Upper lobe of right lung (tissue), 1 donor: Measurements from ENCODE around the gene DNMBP. TPM values are rescaled to one million over a fixed set of nuclear protein-coding genes. Genes with fewer than 3 reads are reported as not detected.
A peak's percentile ranks its signal among the peaks of the same experiment; 100 is the strongest.

Source experiments
- ATAC-seq: fragments of 200-7000 bp; cut with Tn5 transposase; one replicate; pipeline ENCODE4 v1.9.1; 2020; ENCODE audit warnings: mild to moderate bottlenecking, moderate library complexity
- DNase-seq: peaks from one replicate; pipeline ENCODE4 v3.0.0-alpha.2; 2020
- H3K27ac ChIP-seq: fragments of 200-600 bp; one replicate; pipeline ENCODE4 v1.8.0; 2022
- H3K27me3 ChIP-seq: fragments of 200-600 bp; one replicate; pipeline ENCODE4 v1.8.0; 2022; ENCODE audit warnings: mild to moderate bottlenecking
- H3K36me3 ChIP-seq: fragments of 200-600 bp; one replicate; pipeline ENCODE4 v1.8.0; 2022
- H3K4me1 ChIP-seq: fragments of 200-600 bp; one replicate; pipeline ENCODE4 v1.8.0; 2022
- H3K4me3 ChIP-seq: fragments of 200-600 bp; one replicate; pipeline ENCODE4 v1.8.0; 2022; ENCODE audit warnings: mild to moderate bottlenecking
- H3K9me3 ChIP-seq: fragments of 200-600 bp; one replicate; pipeline ENCODE4 v1.8.0; 2022
- CTCF ChIP-seq: fragments of 200-600 bp; IDR thresholded peaks from one replicate; pipeline ENCODE4 v1.8.0; 2022; ENCODE audit warnings: antibody characterized with exemption
- intact Hi-C: fragments of 100-400 bp; cut with DNase I; formaldehyde crosslinking; loops from one replicate; pipeline ENCODE4 v1.11.0; 2022
- total RNA-seq: library from RNA; stranded (reverse); fragmentation: NEBNext Ultra II Directional; extraction: Animal tissue kit (Norgen Biotek cat#: 25700); gene quantifications from one replicate; pipeline ENCODE4 v1.2.1, GENCODE V29; 2021
- donor health status: DM: no; HTN: yes; CAD: no; lungs with severe emphysema.

DNMBP gene
- total RNA-seq, 1 donor from 2014 or later: 12.5 TPM

GRCh38 chr10:99859585-99859984 is 150.2 kb downstream of the DNMBP start:
- Histone ChIP-seq H3K27me3 (no peaks in the 10 kb centered on the region), H3K4me3 (no peak overlapping the region), H3K9me3 (no peaks in the 10 kb centered on the region), H3K4me1 (no peaks in the 10 kb centered on the region), H3K36me3 (no peaks in the 10 kb centered on the region), H3K27ac (no peak overlapping the region)
- TF ChIP-seq CTCF: peak; percentile 22
- intact Hi-C loops: no loop called here
- ATAC-seq (no peak), DNase-seq (no peak)

DNA sequence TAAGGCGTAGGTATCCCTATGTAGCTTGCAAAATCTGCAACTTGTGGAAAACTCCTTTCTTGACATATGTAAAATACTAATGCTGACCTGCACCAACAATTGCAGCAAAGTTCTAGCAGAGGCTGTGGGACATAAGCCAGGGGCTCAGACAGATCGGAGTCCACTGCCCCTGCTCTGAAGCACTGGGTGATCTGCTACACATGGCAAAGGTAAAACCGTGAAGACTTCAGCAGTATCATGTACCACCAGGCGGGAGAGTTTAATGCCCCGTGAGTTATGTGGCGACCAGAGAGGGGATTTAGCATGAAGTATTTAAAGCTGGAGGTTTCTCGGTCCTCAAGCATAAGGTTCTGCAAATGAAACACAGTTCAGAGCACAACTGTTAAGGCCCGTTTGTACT is 150.9 kb downstream of the DNMBP start:
- no peaks in the 10 kb centered on the region for H3K27me3 ChIP-seq
- H3K36me3 ChIP-seq: no peaks in the 10 kb centered on the region
- H3K4me1 ChIP-seq: no peaks in the 10 kb centered on the region
- no peaks in the 10 kb centered on the region for H3K9me3 ChIP-seq
- H3K4me3 ChIP-seq: no peak overlapping the region
- ATAC-seq: no peak
- intact Hi-C loops: no loop called here
- no peak for DNase-seq
- TF ChIP-seq CTCF: no peak
- no peak overlapping the region for H3K27ac ChIP-seq

- TF ChIP-seq CTCF: no peak
- intact Hi-C loops: no loop called here
Observed at GRCh38 chr10:99855479-99856071, 154.2 kb downstream of the DNMBP start.

DNA sequence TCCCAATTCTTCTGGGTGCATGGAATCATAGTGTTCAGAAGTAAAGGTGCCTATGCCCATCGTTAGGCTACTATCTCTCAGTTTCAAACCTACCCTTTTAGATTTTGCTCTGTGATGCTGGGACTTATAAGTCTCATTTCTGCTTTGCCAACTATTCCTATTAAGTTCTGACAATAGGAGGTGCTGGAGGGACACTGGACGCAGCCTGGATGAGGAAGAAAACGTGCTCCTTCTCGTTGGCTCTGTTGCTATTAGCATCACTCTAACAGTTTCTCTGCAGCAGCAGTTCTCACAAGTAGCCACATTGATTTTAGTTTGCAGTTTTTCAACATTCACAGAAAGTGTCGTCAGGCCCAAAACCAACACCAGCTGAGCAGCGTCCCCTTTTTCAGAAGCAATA is 154.9 kb downstream of the DNMBP start:
- no peak overlapping the region for H3K4me3 ChIP-seq
- H3K36me3 ChIP-seq: no peaks in the 10 kb centered on the region
- no peak overlapping the region for H3K27ac ChIP-seq
- DNase-seq (no peak), ATAC-seq (peak; percentile 36)
- H3K27me3 ChIP-seq: no peaks in the 10 kb centered on the region
- H3K4me1 ChIP-seq: no peaks in the 10 kb centered on the region
- intact Hi-C loops: no loop called here
- H3K9me3 ChIP-seq: no peaks in the 10 kb centered on the region
- peak; percentile 38 for TF ChIP-seq CTCF

More at GRCh38 chr10:99855479-99856071, 154.2 kb downstream of the DNMBP start:
- Histone ChIP-seq H3K9me3 (no peaks in the 10 kb centered on the region), H3K36me3 (no peaks in the 10 kb centered on the region), H3K4me3 (no peak overlapping the region), H3K27ac (no peak overlapping the region), H3K4me1 (no peaks in the 10 kb centered on the region), H3K27me3 (no peaks in the 10 kb centered on the region)
- no peak for DNase-seq
- ATAC-seq: no peak

DNA sequence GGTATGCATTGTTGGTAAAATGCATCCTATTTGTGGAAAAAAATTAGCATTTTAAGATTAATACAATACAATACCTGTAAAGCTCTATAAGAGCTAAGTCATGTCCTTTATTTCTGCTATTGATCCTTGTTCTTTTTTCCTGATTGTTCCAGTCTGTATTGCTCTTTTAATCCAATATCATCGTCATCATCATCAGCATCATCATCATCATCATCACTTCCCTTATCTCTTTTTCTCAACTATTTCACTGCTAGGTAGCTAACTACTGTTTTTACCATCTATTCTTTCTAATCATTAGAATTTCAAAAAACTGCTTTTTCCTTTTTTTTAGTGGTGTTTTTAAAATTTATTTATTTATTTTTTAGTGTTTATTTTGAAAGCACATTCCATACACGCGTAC is 156.1 kb downstream of the DNMBP start:
- Histone ChIP-seq H3K36me3 (no peaks in the 10 kb centered on the region), H3K4me3 (no peak overlapping the region)

More for the DNA sequence above, 156.1 kb downstream of the DNMBP start:
- intact Hi-C loops: no loop called here
- Histone ChIP-seq H3K9me3 (no peaks in the 10 kb centered on the region), H3K27me3 (no peaks in the 10 kb centered on the region), H3K4me1 (no peaks in the 10 kb centered on the region), H3K27ac (no peak overlapping the region)
- ATAC-seq (no peak), DNase-seq (no peak)
- TF ChIP-seq CTCF: no peak
